Measurements from ENCODE around the gene IFT22. TPM values are rescaled to one million over a fixed set of nuclear protein-coding genes. Genes with fewer than 3 reads are reported as not detected.

The IFT22 gene
- polyA plus RNA-seq (2012; ENCODE audit: insufficient read depth, insufficient read length, low read depth) = 19.5 TPM

DNA sequence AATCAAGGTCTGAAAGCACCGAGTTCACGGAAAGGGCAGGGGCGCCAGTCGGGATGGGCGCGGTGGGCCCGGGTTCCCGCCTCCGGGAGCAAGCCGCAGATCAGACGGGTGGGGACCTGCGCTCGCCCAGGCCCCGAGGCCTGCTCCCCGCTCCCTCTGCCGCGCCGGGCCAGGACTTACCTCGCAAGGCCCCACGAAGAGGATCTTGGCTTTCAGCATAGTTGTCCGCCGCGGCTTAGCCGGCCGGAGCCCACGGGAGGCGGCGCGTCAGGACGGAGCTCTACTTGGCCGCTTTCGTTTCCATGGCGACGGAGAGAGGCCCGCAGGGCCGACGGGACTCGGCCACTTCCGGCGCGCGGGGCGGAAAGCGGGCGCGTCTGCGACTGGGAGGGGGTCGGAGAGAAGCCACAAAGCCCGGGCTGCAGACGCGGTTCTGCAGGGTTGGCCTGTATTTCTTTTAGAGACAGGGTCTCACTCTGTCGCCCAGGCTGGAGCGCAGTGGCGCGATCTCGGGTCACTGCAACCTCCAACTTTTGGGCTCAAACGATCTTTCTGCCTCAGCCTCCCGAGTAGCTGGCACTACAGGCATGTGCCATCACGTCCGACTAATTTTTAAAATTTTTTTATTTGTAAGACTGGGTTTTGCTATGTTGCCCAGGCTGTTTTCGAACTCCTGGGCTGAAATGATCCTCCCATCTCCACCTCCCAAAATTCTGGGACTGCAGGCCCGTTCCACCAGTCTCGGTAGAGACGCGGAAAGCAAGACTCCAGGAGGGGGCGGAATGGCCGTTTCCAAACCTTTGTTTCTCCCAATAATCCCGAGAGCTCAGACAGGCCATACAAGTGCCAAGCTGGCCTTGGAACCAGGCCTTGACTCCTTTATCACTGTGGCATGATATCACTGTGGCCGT is at the start of gene IFT22:
IFT22 (minus strand) TSS at position 322 of the 911 bp plus-strand sequence; CDS start at position 219, 103 bp downstream.
- Histone ChIP-seq H3K4me3 (ENCODE audit: low read depth, low read length) (peak within 1 kb of the TSS; percentile 90), H3K36me3 (no peaks in the 10 kb centered on the region), H3K27me3 (no peaks in the 10 kb centered on the region), H3K9me3 (no peaks in the 10 kb centered on the region), H3K4me1 (no peaks in the 10 kb centered on the region)
- TF ChIP-seq, protein P1, sequence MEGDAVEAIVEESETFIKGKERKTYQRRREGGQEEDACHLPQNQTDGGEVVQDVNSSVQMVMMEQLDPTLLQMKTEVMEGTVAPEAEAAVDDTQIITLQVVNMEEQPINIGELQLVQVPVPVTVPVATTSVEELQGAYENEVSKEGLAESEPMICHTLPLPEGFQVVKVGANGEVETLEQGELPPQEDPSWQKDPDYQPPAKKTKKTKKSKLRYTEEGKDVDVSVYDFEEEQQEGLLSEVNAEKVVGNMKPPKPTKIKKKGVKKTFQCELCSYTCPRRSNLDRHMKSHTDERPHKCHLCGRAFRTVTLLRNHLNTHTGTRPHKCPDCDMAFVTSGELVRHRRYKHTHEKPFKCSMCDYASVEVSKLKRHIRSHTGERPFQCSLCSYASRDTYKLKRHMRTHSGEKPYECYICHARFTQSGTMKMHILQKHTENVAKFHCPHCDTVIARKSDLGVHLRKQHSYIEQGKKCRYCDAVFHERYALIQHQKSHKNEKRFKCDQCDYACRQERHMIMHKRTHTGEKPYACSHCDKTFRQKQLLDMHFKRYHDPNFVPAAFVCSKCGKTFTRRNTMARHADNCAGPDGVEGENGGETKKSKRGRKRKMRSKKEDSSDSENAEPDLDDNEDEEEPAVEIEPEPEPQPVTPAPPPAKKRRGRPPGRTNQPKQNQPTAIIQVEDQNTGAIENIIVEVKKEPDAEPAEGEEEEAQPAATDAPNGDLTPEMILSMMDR (IDR thresholded peaks at IDR 0.05; ENCODE audit: low read depth, low read length) = peak; percentile 59
- DNase-seq = peak; percentile 96

DNA sequence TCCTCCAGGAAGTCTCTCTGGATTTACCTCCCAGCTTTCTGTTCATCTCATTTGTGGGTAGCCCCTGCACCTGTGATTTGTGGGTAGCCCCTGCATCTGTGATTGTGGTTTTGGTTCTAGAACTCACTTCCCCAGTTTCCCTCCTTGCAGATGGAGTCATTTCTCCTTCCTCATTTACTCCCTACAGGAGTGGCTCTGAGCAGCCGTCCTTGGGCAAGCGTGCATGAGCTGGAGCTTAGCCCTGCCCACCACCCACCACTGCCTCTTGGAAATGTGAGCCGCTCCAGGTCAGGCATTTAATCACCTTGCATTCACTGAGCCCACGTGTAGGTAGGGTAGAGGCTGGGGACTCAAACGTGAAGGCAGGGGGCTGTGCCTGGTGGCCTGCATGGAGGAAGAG is 49.2 kb upstream of the IFT22 start:
- H3K36me3 ChIP-seq = no peaks in the 10 kb centered on the region
- H3K27me3 ChIP-seq = no peaks in the 10 kb centered on the region
- TF ChIP-seq, protein P1 (IDR thresholded peaks at IDR 0.05; ENCODE audit: low read depth, low read length) = no peak
- H3K9me3 ChIP-seq = no peaks in the 10 kb centered on the region
- no peak for DNase-seq
- no peaks in the 10 kb centered on the region for H3K4me1 ChIP-seq
- H3K4me3 ChIP-seq (ENCODE audit: low read depth, low read length) = no peak overlapping the region

DNA sequence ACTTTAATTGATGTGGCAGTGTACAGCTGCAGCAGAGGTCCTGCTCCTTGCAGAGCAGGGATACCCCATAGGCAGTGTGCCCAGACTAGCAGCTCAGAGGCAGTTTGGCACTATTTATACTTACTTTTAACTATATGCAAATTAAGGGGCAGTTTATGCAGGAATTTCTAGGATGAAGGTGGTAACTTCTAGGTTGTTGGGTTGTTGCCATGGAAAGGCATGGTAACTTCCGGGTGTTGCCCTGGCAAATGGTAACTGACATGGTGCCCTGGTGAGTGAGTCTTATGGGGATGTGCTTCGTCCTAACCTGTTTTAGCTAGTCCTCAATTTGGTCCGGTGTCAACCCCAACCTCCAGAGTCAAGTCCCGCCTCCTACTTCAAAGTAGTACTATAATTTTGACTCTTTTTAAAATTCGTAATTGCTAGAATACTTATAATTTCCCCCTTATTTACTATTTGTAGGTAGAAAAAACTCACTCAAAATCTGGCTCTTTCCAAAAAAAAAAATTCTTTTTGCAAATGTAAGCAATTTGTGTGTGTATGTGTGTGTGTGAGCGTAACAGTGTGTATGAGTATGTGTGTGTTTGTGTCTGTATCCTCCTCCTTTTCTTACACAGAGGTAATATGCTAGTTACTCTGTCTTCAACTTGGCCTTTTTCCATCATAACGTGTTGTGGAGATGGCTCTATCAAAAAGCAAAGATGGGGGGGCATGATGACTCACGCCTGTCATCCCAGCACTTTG is 47.0 kb upstream of the IFT22 start:
- TF ChIP-seq, protein P1 (IDR thresholded peaks at IDR 0.05; ENCODE audit: low read depth, low read length) = no peak
- no peak for DNase-seq
- no peaks in the 10 kb centered on the region for H3K4me1 ChIP-seq
- H3K36me3 ChIP-seq = no peaks in the 10 kb centered on the region
- H3K4me3 ChIP-seq (ENCODE audit: low read depth, low read length) = no peak overlapping the region
- no peaks in the 10 kb centered on the region for H3K9me3 ChIP-seq
- peaks cover 5% of the 10 kb centered on the region for H3K27me3 ChIP-seq

DNA sequence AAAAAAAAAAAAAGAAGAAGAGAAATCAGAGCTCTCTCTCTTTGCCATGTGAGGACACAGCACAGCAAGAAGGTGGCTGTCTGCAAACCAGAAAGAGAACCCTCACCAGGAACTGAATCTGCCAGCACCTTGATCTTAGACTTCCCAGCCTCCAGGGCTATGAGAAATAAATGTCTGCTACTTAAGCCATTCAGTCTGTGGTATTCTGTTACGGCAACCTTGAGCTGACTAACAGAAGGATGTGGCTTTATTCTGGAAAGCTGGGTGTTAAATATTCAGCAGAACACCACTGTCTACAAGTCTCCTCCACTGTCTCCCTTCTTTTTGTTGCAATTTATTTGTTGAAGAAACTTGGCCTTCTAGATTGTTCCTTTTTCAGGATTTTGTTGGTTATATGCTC is 46.1 kb upstream of the IFT22 start:
- no peaks in the 10 kb centered on the region for H3K36me3 ChIP-seq
- no peak for DNase-seq
- TF ChIP-seq, protein P1 (IDR thresholded peaks at IDR 0.05; ENCODE audit: low read depth, low read length) = no peak
- H3K9me3 ChIP-seq = no peaks in the 10 kb centered on the region
- H3K27me3 ChIP-seq = peaks cover 9% of the 10 kb centered on the region
- no peaks in the 10 kb centered on the region for H3K4me1 ChIP-seq
- H3K4me3 ChIP-seq (ENCODE audit: low read depth, low read length) = no peak overlapping the region

DNA sequence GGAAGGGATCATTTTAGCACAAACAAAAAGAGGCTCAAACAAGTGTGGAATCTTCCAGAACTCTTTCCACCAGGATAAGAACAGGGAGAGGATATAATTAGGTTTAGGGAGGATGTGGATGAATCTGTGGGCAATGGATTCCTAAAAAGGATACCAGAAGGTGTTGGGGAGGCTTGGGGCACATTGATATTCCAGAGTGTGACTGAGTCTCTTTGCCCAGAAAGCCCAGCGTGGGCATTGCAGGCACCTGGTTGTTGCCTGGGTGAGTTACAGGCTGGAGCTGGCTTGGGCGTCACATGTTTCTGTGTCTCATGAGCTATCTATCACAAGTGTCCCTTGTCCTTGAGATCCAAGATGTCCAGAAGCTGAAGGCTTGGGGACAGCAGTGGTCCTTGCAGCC is 44.3 kb upstream of the IFT22 start:
- Histone ChIP-seq H3K4me1 (no peaks in the 10 kb centered on the region), H3K9me3 (no peaks in the 10 kb centered on the region), H3K36me3 (no peaks in the 10 kb centered on the region), H3K4me3 (ENCODE audit: low read depth, low read length) (no peak overlapping the region), H3K27me3 (peaks cover 18% of the 10 kb centered on the region)
- TF ChIP-seq, protein P1 (IDR thresholded peaks at IDR 0.05; ENCODE audit: low read depth, low read length) = no peak
- DNase-seq = no peak
